ENCODE measurements around the gene TRIM10.
"Not testable (repeated sequence)": the region's sequence is repeated elsewhere in the genome, so short reads cannot be mapped to it uniquely, and the experiment has no call there.

Gene TRIM10

DNA sequence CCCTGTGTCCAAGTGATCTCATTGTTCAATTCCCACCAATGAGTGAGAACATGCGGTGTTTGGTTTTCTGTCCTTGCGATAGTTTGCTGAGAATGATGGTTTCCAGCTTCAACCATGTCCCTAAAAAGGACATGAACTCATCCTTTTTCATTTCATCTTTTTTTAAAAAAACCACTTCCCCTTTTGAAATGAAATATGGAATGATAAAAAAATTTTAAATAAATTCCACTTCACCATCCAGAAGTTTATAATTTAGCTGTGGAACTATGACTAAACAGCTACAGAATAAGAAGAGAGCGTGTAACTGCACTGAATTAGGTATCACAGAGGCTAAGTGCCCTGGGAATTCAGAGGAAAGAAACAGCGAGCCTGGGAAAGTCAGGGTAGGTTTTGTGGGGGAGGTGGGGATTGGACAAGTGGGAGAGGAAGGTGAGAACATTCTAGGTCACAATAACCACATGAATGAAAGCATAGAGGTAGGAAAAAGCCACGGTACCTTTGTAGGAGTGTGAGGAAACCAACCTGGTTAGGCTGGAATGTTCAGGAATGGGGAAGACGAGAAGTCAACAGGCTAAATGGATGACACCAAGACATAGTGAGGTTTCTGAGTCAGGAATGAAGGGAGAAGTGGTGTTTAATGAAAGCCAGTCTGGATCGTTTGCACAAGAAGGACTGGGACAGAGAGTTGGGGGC, 11.0 kb downstream of the TRIM10 start:
- peaks cover 4% of the 10 kb centered on the region for H3K4me1 Mint-ChIP-seq
- H3K9me3 Mint-ChIP-seq, result no peaks in the 10 kb centered on the region
- peaks cover 9% of the 10 kb centered on the region for H3K27me3 Mint-ChIP-seq
- H3K4me3 Mint-ChIP-seq, result no peak overlapping the region
- no peaks in the 10 kb centered on the region for H3K36me3 Mint-ChIP-seq
- H3K27ac Mint-ChIP-seq, result no peak overlapping the region

DNA sequence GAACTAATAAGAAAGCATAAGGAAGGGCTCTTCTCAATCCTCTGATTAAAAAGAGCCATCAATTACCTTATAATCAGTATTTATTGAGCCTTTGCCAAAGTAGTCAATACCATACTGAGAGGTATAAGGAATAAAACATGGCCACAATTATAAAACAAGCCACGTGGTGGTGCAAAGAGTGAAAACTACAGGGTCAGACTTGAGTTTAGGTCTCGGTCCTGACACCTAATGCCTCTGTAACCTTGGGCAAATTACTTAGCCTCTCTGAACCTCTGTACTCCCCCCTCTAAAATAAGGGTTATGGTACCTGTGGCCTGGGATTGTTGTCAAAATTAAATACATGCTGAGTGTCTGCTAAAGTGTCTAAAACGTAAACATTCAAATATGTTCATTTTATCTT, 11.8 kb downstream of the TRIM10 start:
- H3K27ac Mint-ChIP-seq, result no peak overlapping the region
- H3K9me3 Mint-ChIP-seq, result no peaks in the 10 kb centered on the region
- peaks cover 4% of the 10 kb centered on the region for H3K4me1 Mint-ChIP-seq
- H3K4me3 Mint-ChIP-seq, result no peak overlapping the region
- no peaks in the 10 kb centered on the region for H3K36me3 Mint-ChIP-seq
- H3K27me3 Mint-ChIP-seq, result peaks cover 8% of the 10 kb centered on the region

DNA sequence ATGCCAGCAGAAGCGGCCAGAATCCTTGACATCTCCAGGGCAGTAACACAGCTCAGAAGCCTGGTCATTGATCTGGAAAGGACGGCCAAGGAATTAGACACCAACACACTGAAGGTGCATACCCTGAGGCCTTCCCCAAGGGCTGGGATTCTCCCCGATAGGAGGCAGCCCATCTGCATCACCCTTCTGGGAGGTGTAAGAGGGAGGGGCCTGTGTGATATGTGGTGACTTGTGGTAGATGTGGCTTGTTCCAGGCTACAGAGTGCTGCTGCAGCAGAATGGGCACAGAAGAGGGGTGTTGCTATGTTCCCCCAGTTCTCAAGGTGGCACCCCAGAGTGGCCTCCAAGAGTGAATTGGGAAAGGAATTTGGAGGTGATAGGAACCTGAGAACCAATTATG, 13.9 kb downstream of the TRIM10 start:
- Mint-ChIP-seq H3K36me3 (no peaks in the 10 kb centered on the region), H3K27me3 (peaks cover 14% of the 10 kb centered on the region), H3K4me3 (no peak overlapping the region), H3K4me1 (peaks cover 4% of the 10 kb centered on the region), H3K9me3 (no peaks in the 10 kb centered on the region), H3K27ac (no peak overlapping the region)

DNA sequence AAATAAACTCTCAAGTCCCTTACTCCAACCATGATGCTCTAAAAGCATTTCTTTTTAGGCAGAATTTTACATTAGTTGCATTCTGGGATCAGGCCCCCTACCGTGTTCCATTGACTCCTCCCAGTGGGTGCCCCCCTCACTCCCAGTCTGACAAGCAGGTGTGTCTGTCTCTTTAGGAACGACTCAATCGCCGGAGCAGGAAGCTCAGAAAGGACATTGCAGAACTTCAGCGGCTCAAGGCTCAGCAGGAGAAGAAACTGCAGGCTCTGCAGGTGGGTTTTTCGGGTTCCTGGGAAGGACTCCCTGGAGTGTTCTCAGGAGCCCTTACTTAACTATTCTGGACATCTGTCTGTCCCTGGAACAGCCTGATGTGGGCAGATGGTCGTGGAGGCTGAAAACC, 15.2 kb downstream of the TRIM10 start:
- Mint-ChIP-seq H3K4me1 (no peaks in the 10 kb centered on the region), H3K27ac (no peak overlapping the region), H3K27me3 (peaks cover 22% of the 10 kb centered on the region), H3K9me3 (no peaks in the 10 kb centered on the region), H3K36me3 (no peaks in the 10 kb centered on the region), H3K4me3 (no peak overlapping the region)

DNA sequence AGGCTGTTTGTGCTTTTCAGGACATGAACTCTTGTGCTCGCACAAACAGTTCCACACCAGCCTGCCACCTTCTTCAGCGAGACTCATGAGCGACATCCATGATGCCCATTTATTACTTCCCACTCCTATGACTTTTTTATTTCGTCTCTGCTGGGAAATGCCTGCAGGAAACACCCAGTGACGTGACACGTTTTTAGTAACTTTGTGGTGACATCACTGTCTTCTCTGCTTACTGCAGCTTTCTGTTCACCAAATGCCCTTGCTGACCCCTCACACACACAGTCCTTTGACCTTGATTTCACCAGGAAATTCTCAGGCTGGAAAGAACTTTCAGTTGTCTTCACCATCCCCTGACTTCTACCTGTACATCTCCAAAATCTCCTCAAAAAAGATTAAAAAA, 16.2 kb downstream of the TRIM10 start:
- Mint-ChIP-seq H3K4me1 (no peaks in the 10 kb centered on the region), H3K27ac (no peak overlapping the region), H3K9me3 (no peaks in the 10 kb centered on the region), H3K36me3 (no peaks in the 10 kb centered on the region), H3K4me3 (no peak overlapping the region), H3K27me3 (peaks cover 23% of the 10 kb centered on the region)

DNA sequence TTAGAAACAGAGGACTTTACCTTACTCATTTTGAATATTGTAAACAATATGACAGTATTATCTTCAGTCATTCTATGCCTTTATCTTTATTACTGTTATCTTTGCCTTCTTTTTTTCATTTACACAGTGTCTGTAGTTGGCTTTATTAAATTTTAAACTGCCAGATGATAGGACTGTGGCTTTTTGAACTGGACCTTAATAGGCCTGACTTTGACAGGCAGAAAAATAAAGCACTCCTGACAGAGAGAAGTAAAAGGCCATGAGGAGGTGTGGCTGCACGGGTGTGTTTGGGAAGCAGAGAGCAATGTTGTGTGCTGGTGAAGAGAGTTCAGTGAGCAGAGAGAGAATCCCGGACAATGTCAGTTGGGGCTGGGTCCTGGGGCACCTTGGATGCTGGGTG, 17.2 kb downstream of the TRIM10 start:
- H3K4me1 Mint-ChIP-seq, result no peaks in the 10 kb centered on the region
- no peak overlapping the region for H3K4me3 Mint-ChIP-seq
- H3K36me3 Mint-ChIP-seq, result no peaks in the 10 kb centered on the region
- H3K27me3 Mint-ChIP-seq, result peaks cover 25% of the 10 kb centered on the region
- no peak overlapping the region for H3K27ac Mint-ChIP-seq
- no peaks in the 10 kb centered on the region for H3K9me3 Mint-ChIP-seq

DNA sequence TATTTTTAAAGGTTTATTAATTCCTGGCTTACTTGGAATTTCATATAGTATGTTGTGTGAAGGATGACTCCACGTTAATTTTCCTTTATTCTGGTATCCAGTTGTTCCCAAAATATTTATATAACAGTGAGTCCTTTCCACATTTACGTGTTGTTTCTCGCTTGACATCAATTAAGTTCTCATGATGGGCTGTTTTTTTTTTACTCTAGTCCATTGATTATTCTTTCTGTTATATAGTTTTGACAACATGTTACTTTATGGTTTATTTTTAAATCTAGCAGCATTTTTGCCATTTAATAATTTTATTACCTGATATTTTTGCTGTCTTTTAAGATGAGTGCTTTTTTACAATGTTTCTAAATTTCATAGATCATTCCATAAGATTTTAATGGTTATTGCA, 18.3 kb downstream of the TRIM10 start:
- H3K4me1 Mint-ChIP-seq, result no peaks in the 10 kb centered on the region
- no peak overlapping the region for H3K4me3 Mint-ChIP-seq
- H3K36me3 Mint-ChIP-seq, result no peaks in the 10 kb centered on the region
- H3K27ac Mint-ChIP-seq, result no peak overlapping the region
- H3K9me3 Mint-ChIP-seq, result no peaks in the 10 kb centered on the region
- H3K27me3 Mint-ChIP-seq, result peaks cover 22% of the 10 kb centered on the region

DNA sequence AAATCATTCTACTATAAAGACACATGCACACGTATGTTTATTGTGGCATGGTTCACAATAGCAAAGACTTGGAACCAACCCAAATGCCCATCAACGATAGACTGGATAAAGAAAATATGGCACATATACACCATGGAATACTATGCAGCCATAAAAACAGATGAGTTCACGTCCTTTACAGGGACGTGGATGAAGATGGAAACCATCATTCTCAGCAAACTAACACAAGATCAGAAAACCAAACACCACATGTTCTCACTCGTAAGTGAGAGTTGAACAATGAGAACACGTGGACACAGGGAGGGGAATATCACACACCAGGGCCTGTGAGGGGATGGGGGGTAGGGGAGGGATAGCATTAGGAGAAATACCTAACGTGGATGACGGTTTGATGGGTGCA, 20.8 kb downstream of the TRIM10 start:
- not testable (repeated sequence) for H3K4me3 Mint-ChIP-seq, H3K9me3 Mint-ChIP-seq, H3K4me1 Mint-ChIP-seq, H3K27ac Mint-ChIP-seq, H3K36me3 Mint-ChIP-seq
- H3K27me3 Mint-ChIP-seq, result peaks cover 19% of the 10 kb centered on the region

DNA sequence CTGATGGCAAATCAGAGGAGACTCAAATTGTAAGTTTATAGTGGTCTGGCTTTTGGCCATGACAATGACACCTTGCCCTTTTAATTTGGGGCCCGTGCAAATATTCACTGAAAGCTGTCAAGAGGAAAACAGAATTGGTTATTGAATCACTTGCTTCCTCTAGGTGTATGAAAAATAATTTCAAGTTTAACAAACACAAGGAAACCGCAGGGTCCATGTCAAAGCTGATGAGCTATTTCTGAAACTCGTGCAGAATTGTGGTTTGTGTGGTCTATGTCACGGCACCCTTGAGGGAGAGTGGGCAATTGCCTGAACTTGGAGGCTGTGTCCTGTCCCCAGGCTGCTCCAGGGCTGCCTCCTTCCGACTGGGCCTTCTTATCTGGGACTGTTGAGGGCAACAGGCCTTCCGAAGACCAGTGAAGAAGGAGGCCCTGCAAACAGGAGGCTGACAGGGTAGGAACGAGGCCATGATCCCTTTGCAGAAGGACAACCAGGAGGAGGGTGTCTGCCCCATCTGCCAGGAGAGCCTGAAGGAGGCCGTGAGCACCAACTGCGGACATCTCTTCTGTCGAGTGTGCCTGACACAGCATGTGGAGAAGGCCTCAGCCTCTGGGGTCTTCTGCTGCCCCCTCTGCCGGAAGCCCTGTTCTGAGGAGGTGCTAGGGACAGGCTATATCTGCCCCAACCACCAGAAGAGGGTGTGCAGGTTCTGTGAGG, 24.3 kb downstream of the TRIM10 start:
- H3K27me3 Mint-ChIP-seq, result peaks cover 21% of the 10 kb centered on the region
- H3K9me3 Mint-ChIP-seq, result no peaks in the 10 kb centered on the region
- no peaks in the 10 kb centered on the region for H3K4me1 Mint-ChIP-seq
- no peak overlapping the region for H3K27ac Mint-ChIP-seq
- no peaks in the 10 kb centered on the region for H3K36me3 Mint-ChIP-seq
- H3K4me3 Mint-ChIP-seq, result no peak overlapping the region

DNA sequence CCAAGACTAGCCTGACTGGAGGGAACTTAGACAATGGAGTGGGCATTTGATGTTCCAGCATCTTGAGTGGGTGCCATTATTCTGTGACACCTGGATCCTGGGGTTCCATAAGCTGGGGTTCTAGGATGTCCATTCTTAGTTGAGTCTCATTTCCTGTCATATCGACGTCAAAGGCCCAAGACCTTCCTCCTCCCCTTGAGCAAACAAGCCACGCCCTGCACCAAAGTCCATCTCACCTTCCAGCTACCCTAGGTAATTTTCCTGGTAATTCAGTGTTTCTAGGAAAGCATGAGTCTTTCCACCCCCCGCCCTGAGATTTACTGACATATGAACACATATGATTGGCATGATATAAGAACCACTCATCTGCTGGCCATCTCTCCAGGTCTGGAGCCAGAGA, 25.3 kb downstream of the TRIM10 start, which contains the start of gene TRIM40:
TSS of gene TRIM40 (plus strand) at position 384 of the 400 bp plus-strand sequence. CDS start 897 bp downstream, outside the sequence.
- H3K9me3 Mint-ChIP-seq, result no peaks in the 10 kb centered on the region
- H3K27me3 Mint-ChIP-seq, result peaks cover 22% of the 10 kb centered on the region
- H3K4me1 Mint-ChIP-seq, result peaks cover 4% of the 10 kb centered on the region
- no peaks in the 10 kb centered on the region for H3K36me3 Mint-ChIP-seq
- H3K27ac Mint-ChIP-seq, result no peak within 1 kb of the TSS
- no peak within 1 kb of the TSS for H3K4me3 Mint-ChIP-seq

DNA sequence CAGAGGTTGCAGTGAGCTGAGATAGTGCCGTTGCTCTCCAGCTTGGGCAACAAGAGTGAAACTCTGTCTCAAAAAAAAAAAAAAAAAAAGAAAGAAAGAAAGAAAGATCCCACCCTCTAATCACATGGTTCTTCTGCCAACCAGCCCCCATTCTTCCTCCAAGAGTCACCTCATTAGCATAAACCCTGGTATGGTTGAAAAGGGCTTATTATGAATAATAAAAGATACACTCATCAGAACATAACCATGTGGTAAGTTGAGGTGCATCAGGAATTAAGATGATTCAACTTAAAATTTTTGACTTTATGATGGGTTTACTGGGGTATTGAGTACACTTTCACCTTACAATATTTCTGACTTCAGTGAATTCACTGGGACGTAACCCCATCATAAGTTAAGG, 25.9 kb downstream of the TRIM10 start:
- peaks cover 25% of the 10 kb centered on the region for H3K27me3 Mint-ChIP-seq
- no peaks in the 10 kb centered on the region for H3K36me3 Mint-ChIP-seq
- H3K4me3 Mint-ChIP-seq, result no peak overlapping the region
- H3K4me1 Mint-ChIP-seq, result peaks cover 6% of the 10 kb centered on the region
- no peaks in the 10 kb centered on the region for H3K9me3 Mint-ChIP-seq
- H3K27ac Mint-ChIP-seq, result no peak overlapping the region

DNA sequence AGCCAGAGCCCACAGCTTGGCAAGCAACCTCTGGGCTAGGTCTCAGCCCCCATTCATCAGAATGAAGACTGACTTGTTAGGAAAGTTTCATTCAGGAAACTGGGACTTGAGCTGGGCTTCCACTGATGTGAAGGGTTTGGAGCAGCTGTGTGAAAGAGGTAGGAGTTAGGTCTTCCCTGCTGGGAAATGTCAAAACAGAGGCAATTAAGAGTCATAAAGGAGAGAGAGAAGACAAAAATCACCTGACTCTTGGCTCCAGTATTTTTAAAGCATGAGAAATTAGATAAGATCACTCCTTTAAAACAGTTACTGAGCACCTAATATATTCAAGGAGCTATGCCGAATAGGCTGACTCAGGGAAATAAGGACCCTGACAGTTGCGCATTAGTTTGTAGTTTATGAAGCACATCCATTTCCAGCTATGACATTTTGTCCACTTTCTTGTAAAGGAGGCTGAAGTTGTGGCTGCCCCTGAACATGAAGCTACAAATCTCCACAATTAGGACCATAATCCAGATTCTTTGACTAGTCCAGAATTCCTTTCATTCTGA, 29.0 kb downstream of the TRIM10 start:
- Mint-ChIP-seq H3K27ac (no peak overlapping the region), H3K36me3 (no peaks in the 10 kb centered on the region), H3K9me3 (no peaks in the 10 kb centered on the region), H3K27me3 (peaks cover 43% of the 10 kb centered on the region), H3K4me1 (peaks cover 12% of the 10 kb centered on the region), H3K4me3 (no peak overlapping the region)

DNA sequence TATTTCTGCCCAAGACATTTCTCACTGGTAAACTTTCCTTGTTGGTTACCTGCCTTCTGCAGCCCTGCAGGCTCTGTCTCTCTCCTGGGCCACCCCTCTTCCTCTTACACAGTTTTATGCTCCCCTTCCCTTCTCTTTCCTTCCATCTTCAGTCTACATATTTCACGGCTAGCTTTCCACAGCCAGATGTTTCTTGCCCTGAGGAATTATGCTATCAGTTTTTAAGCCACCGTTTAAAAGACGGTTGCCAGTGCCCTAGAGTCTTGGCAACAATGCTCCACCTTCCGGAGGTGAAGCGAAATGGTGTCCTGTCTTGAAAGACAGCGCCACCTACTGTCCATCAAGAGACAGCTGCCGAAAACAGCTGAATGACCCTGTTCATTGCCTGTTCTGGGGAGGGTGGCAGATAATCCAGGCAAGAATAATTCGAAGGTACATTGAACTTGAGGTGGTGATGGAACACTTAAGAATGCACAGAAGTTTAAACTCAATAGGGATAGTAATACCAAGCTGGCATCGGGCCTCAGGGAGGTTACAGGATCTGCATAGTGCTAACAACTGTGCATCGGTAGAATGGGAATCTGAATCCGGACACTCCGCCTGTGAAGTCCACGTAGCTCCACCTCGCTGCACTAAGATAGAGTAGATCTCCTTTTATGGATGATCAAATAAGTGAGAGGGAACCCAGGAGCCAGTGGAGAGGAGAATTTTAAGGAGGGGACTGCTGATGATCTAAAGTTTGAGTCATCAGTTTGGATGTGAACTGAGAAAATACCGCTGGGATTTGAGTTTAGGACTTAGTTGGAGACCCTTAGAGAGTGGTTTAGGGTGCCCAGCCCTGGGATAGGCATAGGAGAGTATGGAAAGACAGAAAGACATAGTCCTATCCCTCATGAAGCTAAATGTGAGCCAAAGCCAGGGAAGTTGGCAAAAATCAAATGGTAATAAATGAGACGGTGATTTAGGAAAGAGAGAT, 29.8 kb downstream of the TRIM10 start:
- Mint-ChIP-seq H3K36me3 (no peaks in the 10 kb centered on the region), H3K4me1 (peaks cover 12% of the 10 kb centered on the region), H3K27me3 (peaks cover 45% of the 10 kb centered on the region), H3K9me3 (no peaks in the 10 kb centered on the region), H3K4me3 (peak overlapping the region; percentile 20), H3K27ac (no peak overlapping the region)

DNA sequence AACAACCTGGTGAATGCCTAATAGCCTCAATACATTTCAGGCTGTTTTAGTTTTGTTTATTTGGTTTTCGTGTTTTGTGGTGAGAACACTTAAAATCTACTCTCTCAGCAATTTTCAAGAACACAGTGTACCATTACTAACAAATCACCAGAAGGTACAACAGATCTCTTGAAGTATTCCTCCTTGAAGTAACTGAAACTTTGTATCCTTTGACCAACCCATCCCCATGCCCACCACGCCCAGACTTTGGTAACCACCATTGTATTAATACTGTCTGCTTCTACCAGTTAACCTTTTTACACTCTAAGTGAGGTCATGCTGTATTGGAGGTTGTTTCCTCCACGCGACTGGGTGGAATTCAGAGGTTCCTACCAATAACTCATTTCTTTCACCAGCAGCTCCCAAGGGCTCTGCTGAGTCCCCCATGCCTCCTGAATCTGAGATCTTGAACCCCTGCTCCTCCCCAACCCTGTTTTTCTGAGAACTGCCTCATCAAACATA, 30.8 kb downstream of the TRIM10 start:
- Mint-ChIP-seq H3K4me1 (peaks cover 12% of the 10 kb centered on the region), H3K36me3 (no peaks in the 10 kb centered on the region), H3K27me3 (peaks cover 53% of the 10 kb centered on the region), H3K4me3 (no peak overlapping the region), H3K27ac (no peak overlapping the region), H3K9me3 (no peaks in the 10 kb centered on the region)
